GM23338 (cell line): Measurements from ENCODE around the gene SLC39A11. TPM values are rescaled to one million over a fixed set of nuclear protein-coding genes. Genes with fewer than 3 reads are reported as not detected.

Experiments used
- ATAC-seq: fragments of 200-7000 bp; cut with Tn5 transposase; 3 replicates; pipeline ENCODE4 v1.9.1; 2020
- DNase-seq: peaks from one replicate; pipeline ENCODE4 v3.0.0-alpha.2; 2015; ENCODE audit warnings: low spot score
- H2AFZ ChIP-seq: fragments of 200-600 bp; sonication (generic); 2 replicates; pipeline ENCODE4 v1.8.0; 2016; ENCODE audit warnings: antibody characterized with exemption, mild to moderate bottlenecking, moderate library complexity
- H3F3A ChIP-seq: fragments of 200-600 bp; sonication (generic); replicated peaks from 2 replicates; pipeline ENCODE4 v1.8.0; 2017; ENCODE audit warnings: antibody characterized with exemption, mixed run types, low read depth
- H3K27ac ChIP-seq: fragments of 200-600 bp; sonication (generic); 2 replicates; pipeline ENCODE4 v1.6.1; 2016; ENCODE audit warnings: low read depth
- H3K27me3 ChIP-seq: fragments of 200-600 bp; sonication (generic); 2 replicates; pipeline ENCODE4 v1.8.0; 2016; ENCODE audit warnings: mild to moderate bottlenecking, mixed run types, moderate library complexity; ENCODE audit not compliant: insufficient read depth
- H3K36me3 ChIP-seq: fragments of 200-600 bp; sonication (generic); 2 replicates; pipeline ENCODE4 v1.8.0; 2016; ENCODE audit warnings: mild to moderate bottlenecking; ENCODE audit not compliant: insufficient read depth
- H3K4me1 ChIP-seq: fragments of 200-600 bp; sonication (generic); 2 replicates; pipeline ENCODE4 v1.8.0; 2016; ENCODE audit warnings: mild to moderate bottlenecking, moderate library complexity; ENCODE audit not compliant: insufficient read depth
- H3K4me2 ChIP-seq: fragments of 200-600 bp; sonication (generic); 2 replicates; pipeline ENCODE4 v1.7.1; 2017; ENCODE audit warnings: mixed run types
- H3K4me3 ChIP-seq: fragments of 200-600 bp; sonication (generic); 2 replicates; pipeline ENCODE4 v1.6.1; 2016; ENCODE audit warnings: mixed run types
- H3K79me2 ChIP-seq: fragments of 200-600 bp; sonication (generic); replicated peaks from 2 replicates; pipeline ENCODE4 v1.8.0; 2017; ENCODE audit warnings: mild to moderate bottlenecking; ENCODE audit not compliant: insufficient read depth
- H3K9me2 ChIP-seq: fragments of 200-600 bp; sonication (generic); 2 replicates; pipeline ENCODE4 v1.8.0; 2017; ENCODE audit not compliant: insufficient read depth
- H4K20me1 ChIP-seq: fragments of 200-600 bp; sonication (generic); replicated peaks from 2 replicates; pipeline ENCODE4 v1.8.0; 2017; ENCODE audit warnings: mild to moderate bottlenecking; ENCODE audit not compliant: insufficient read depth
- H3K27ac Mint-ChIP-seq: 2 replicates; pipeline ENCODE4 v1.8.0; 2020; ENCODE audit warnings: inconsistent platforms, mild to moderate bottlenecking, moderate library complexity, mixed read lengths
- H3K27me3 Mint-ChIP-seq: 3 replicates; pipeline ENCODE4 v1.8.0; 2022; ENCODE audit warnings: low read depth, mild to moderate bottlenecking, moderate library complexity, mixed read lengths, inconsistent platforms; ENCODE audit not compliant: insufficient read depth, poor library complexity
- H3K36me3 Mint-ChIP-seq: 3 replicates; pipeline ENCODE4 v1.8.0; 2021; ENCODE audit warnings: low read depth, mild to moderate bottlenecking, inconsistent platforms, moderate library complexity, mixed read lengths
- H3K4me1 Mint-ChIP-seq: 3 replicates; pipeline ENCODE4 v1.8.0; 2020; ENCODE audit warnings: mild to moderate bottlenecking, inconsistent platforms, mixed read lengths
- H3K4me3 Mint-ChIP-seq: 3 replicates; pipeline ENCODE4 v1.8.0; 2021; ENCODE audit warnings: moderate library complexity, mild to moderate bottlenecking, inconsistent platforms, mixed read lengths
- H3K9me3 Mint-ChIP-seq: 3 replicates; pipeline ENCODE4 v1.8.0; 2020; ENCODE audit warnings: moderate library complexity, mild to moderate bottlenecking, inconsistent platforms, mixed read lengths
- CTCF ChIP-seq, 2 experiments: fragments of 200-600 bp in 1 of 2; sonication (generic) in 1 of 2; conservative IDR thresholded peaks; 2 replicates each; pipeline versions ENCODE4 v1.5.1 to v1.6.1; 2016 to 2017; ENCODE audit warnings: antibody characterized with exemption in 2 of 2, low read depth in 2 of 2, mild to moderate bottlenecking in 2 of 2, moderate library complexity in 1 of 2
- POLR2AphosphoS5 ChIP-seq: IDR thresholded peaks from 2 replicates; pipeline ENCODE4 v1.6.1; 2016; ENCODE audit warnings: antibody characterized with exemption, low read depth
- REST ChIP-seq: IDR thresholded peaks from one replicate; pipeline ENCODE4 v1.6.1; 2018; ENCODE audit warnings: antibody characterized with exemption; ENCODE audit not compliant: unreplicated experiment
- ZNF462 ChIP-seq: fragments of 250-450 bp; sonication (Bioruptor Pico); IDR thresholded peaks from 2 replicates; pipeline ENCODE4 v1.5.0; 2020; ENCODE audit warnings: mild to moderate bottlenecking, moderate library complexity
- polyA plus RNA-seq: library from polyadenylated mRNA; unstranded; fragments of >200 nt; fragmentation: Nextera tagmentation; extraction: Ambion mirVana; gene quantifications from 2 replicates; pipeline ENCODE4 v1.2.1, GENCODE V29; 2016
- total RNA-seq: library from RNA; depleted of rRNA; stranded (reverse); fragments of >200 nt; shearing (Covaris generic); gene quantifications from 2 replicates; pipeline ENCODE4 v1.2.3, GENCODE V29; 2014

SLC39A11 gene
- total and polyA plus RNA-seq, 2 experiments from 2014 or later: 10.8 to 18.1 TPM

DNA sequence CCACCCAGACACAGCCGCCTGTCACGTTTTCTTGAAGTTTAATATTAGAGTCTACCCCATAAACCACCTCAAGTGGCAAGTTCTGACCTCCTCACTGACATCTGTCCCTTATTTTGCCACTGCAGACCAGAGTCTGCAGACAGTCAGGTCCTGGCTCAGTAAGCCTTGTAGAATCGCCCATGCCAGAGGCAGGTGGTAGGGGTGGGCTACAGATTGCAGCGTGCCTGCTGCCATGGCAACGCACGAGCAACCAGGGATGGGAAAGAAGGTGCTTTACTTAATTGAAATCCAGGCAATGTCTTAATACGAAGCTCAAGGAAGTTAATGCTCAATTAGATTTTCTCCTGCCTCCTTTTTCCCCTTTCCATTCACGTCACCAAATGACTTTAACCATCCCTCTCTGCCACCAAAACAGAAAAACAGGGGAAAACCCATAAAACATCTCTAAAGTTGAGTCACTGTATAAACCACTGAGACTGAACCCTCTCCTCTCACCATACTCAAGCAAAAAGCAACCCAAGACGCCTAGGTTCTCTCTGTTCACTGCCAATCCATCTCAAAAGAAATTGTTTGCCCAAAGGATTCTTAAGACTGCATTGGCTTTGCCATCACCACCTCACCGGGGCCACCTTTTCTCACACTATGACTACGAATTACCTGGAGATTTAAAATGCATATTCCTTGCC lies 228.8 kb downstream of the SLC39A11 start:
- Histone ChIP-seq H3K9me2 (no peaks in the 10 kb centered on the region), H3K79me2 (no peaks in the 10 kb centered on the region), H2AFZ (no peak overlapping the region), H3F3A (no peaks in the 10 kb centered on the region), H3K27ac (no peak overlapping the region), H3K27me3 (no peaks in the 10 kb centered on the region), H3K4me2 (no peak overlapping the region), H3K4me1 (no peaks in the 10 kb centered on the region), H3K36me3 (no peaks in the 10 kb centered on the region), H4K20me1 (no peaks in the 10 kb centered on the region), H3K4me3 (no peak overlapping the region)
- Mint-ChIP-seq H3K27me3 (peaks cover 3% of the 10 kb centered on the region), H3K9me3 (peaks cover 20% of the 10 kb centered on the region), H3K27ac (no peak overlapping the region), H3K4me3 (no peak overlapping the region), H3K36me3 (peaks cover 11% of the 10 kb centered on the region; the same call in 2 of the 3 replicates), H3K4me1 (0 out of 3 replicates have a peak, but pooled peaks cover 4% of the 10 kb centered on the region)
- TF ChIP-seq ZNF462 (CRISPR knock-in tag) (no peak), POLR2AphosphoS5 (no peak), REST (no peak), CTCF (conservative IDR thresholded peaks at IDR 0.05; ENCODE audit: low read depth in 2 of 2) (no peak)
- DNase-seq (no peak), ATAC-seq (no peak)
